ENCODE measurements around the gene FKBP15. TPM values are rescaled to one million over a fixed set of nuclear protein-coding genes. Genes with fewer than 3 reads are reported as not detected.
"Not testable (repeated sequence)": the region's sequence is repeated elsewhere in the genome, so short reads cannot be mapped to it uniquely, and the experiment has no call there.

Gene FKBP15
- polyA plus RNA-seq, 2 donors = 10.5 to 11.6 TPM

GRCh38 chr9:113155911-113156588 is 65.0 kb downstream of the FKBP15 start:
- Histone ChIP-seq H3K27ac (ENCODE audit: low read depth in 2 of 2, low read length in 1 of 2) (no peak overlapping the region), H3K4me1 (ENCODE audit: control insufficient read depth in 2 of 2, insufficient read depth in 2 of 2, low read length in 1 of 2) (peaks cover 0 to 3% of the 10 kb centered on the region in 2 donors), H3K27me3 (ENCODE audit: control insufficient read depth in 1 of 2, insufficient read depth in 2 of 2, low read length in 2 of 2) (no peaks in the 10 kb centered on the region), H3K4me3 (ENCODE audit: low read depth in 1 of 2, low read length in 2 of 2) (no peak overlapping the region), H3K36me3 (ENCODE audit: control insufficient read depth in 2 of 2, insufficient read depth in 2 of 2, low read length in 1 of 2) (peaks cover 3 to 8% of the 10 kb centered on the region in 2 donors), H3K9me3 (ENCODE audit: control insufficient read depth in 2 of 2, insufficient read depth in 1 of 2, low read depth in 1 of 2, low read length in 1 of 2) (no peaks in the 10 kb centered on the region)
- 39 to 50% methylated on average over 7 of the region's 7 CpGs for WGBS, 2 donors

GRCh38 chr9:113154946-113155345 is 66.1 kb downstream of the FKBP15 start:
- H3K4me1 ChIP-seq (ENCODE audit: control insufficient read depth in 2 of 2, insufficient read depth in 2 of 2, low read length in 1 of 2) = peaks cover 0 to 3% of the 10 kb centered on the region in 2 donors
- H3K36me3 ChIP-seq (ENCODE audit: control insufficient read depth in 2 of 2, insufficient read depth in 2 of 2, low read length in 1 of 2) = peaks cover 3 to 5% of the 10 kb centered on the region in 2 donors
- H3K27me3 ChIP-seq (ENCODE audit: control insufficient read depth in 1 of 2, insufficient read depth in 2 of 2, low read length in 2 of 2) = no peaks in the 10 kb centered on the region
- H3K4me3 ChIP-seq (ENCODE audit: low read depth in 1 of 2, low read length in 2 of 2) = no peak overlapping the region
- H3K9me3 ChIP-seq (ENCODE audit: control insufficient read depth in 2 of 2, insufficient read depth in 1 of 2, low read depth in 1 of 2, low read length in 1 of 2) = no peaks in the 10 kb centered on the region
- H3K27ac ChIP-seq (ENCODE audit: low read depth in 2 of 2, low read length in 1 of 2) = peak overlapping the region in 1 of 2 donors; percentile 16
- WGBS, 2 donors = 57 to 74% methylated on average over 2 of the region's 2 CpGs

GRCh38 chr9:113154471-113154870 is 66.6 kb downstream of the FKBP15 start:
- 74 to 79% methylated on average over 6 of the region's 6 CpGs for WGBS, 2 donors
- Histone ChIP-seq H3K4me1 (ENCODE audit: control insufficient read depth in 2 of 2, insufficient read depth in 2 of 2, low read length in 1 of 2) (peaks cover 0 to 3% of the 10 kb centered on the region in 2 donors), H3K27ac (ENCODE audit: low read depth in 2 of 2, low read length in 1 of 2) (peak overlapping the region in 1 of 2 donors; percentile 24), H3K9me3 (ENCODE audit: control insufficient read depth in 2 of 2, insufficient read depth in 1 of 2, low read depth in 1 of 2, low read length in 1 of 2) (no peaks in the 10 kb centered on the region), H3K4me3 (ENCODE audit: low read depth in 1 of 2, low read length in 2 of 2) (no peak overlapping the region), H3K27me3 (ENCODE audit: control insufficient read depth in 1 of 2, insufficient read depth in 2 of 2, low read length in 2 of 2) (no peaks in the 10 kb centered on the region), H3K36me3 (ENCODE audit: control insufficient read depth in 2 of 2, insufficient read depth in 2 of 2, low read length in 1 of 2) (peaks cover 3 to 5% of the 10 kb centered on the region in 2 donors)

- Histone ChIP-seq H3K36me3 (ENCODE audit: control insufficient read depth in 2 of 2, insufficient read depth in 2 of 2, low read length in 1 of 2) (peaks cover 3% of the 10 kb centered on the region in 2 donors), H3K9me3 (ENCODE audit: control insufficient read depth in 2 of 2, insufficient read depth in 1 of 2, low read depth in 1 of 2, low read length in 1 of 2) (no peaks in the 10 kb centered on the region), H3K4me3 (ENCODE audit: low read depth in 1 of 2, low read length in 2 of 2) (no peak overlapping the region), H3K27ac (ENCODE audit: low read depth in 2 of 2, low read length in 1 of 2) (no peak overlapping the region), H3K27me3 (ENCODE audit: control insufficient read depth in 1 of 2, insufficient read depth in 2 of 2, low read length in 2 of 2) (no peaks in the 10 kb centered on the region), H3K4me1 (ENCODE audit: control insufficient read depth in 2 of 2, insufficient read depth in 2 of 2, low read length in 1 of 2) (peaks cover 0 to 3% of the 10 kb centered on the region in 2 donors)
- WGBS, 2 donors = 87 to 90% methylated on average over 6 of the region's 6 CpGs
These were observed 67.5 kb downstream of the FKBP15 start for GRCh38 chr9:113153599-113153998.

GRCh38 chr9:113152699-113153098 is 68.4 kb downstream of the FKBP15 start:
- H3K4me3 ChIP-seq (ENCODE audit: low read depth in 1 of 2, low read length in 2 of 2) = no peak overlapping the region
- peaks cover 0 to 3% of the 10 kb centered on the region in 2 donors for H3K4me1 ChIP-seq (ENCODE audit: control insufficient read depth in 2 of 2, insufficient read depth in 2 of 2, low read length in 1 of 2)
- 61 to 80% methylated on average over 3 of the region's 3 CpGs for WGBS, 2 donors
- no peaks in the 10 kb centered on the region for H3K36me3 ChIP-seq (ENCODE audit: control insufficient read depth in 2 of 2, insufficient read depth in 2 of 2, low read length in 1 of 2)
- H3K9me3 ChIP-seq (ENCODE audit: control insufficient read depth in 2 of 2, insufficient read depth in 1 of 2, low read depth in 1 of 2, low read length in 1 of 2) = no peaks in the 10 kb centered on the region
- H3K27ac ChIP-seq (ENCODE audit: low read depth in 2 of 2, low read length in 1 of 2) = peak overlapping the region in 1 of 2 donors; percentile 54
- no peaks in the 10 kb centered on the region for H3K27me3 ChIP-seq (ENCODE audit: control insufficient read depth in 1 of 2, insufficient read depth in 2 of 2, low read length in 2 of 2)

GRCh38 chr9:113151696-113152630 is 69.1 kb downstream of the FKBP15 start:
- no peaks in the 10 kb centered on the region for H3K36me3 ChIP-seq (ENCODE audit: control insufficient read depth in 2 of 2, insufficient read depth in 2 of 2, low read length in 1 of 2)
- H3K4me1 ChIP-seq (ENCODE audit: control insufficient read depth in 2 of 2, insufficient read depth in 2 of 2, low read length in 1 of 2) = peaks cover 0 to 3% of the 10 kb centered on the region in 2 donors
- H3K9me3 ChIP-seq (ENCODE audit: control insufficient read depth in 2 of 2, insufficient read depth in 1 of 2, low read depth in 1 of 2, low read length in 1 of 2) = no peaks in the 10 kb centered on the region
- H3K4me3 ChIP-seq (ENCODE audit: low read depth in 1 of 2, low read length in 2 of 2) = peak overlapping the region; percentile 72 to 76
- no peaks in the 10 kb centered on the region for H3K27me3 ChIP-seq (ENCODE audit: control insufficient read depth in 1 of 2, insufficient read depth in 2 of 2, low read length in 2 of 2)
- peak overlapping the region in 1 of 2 donors; percentile 54 for H3K27ac ChIP-seq (ENCODE audit: low read depth in 2 of 2, low read length in 1 of 2)
- WGBS, 2 donors = 45 to 56% methylated on average over 11 of the region's 11 CpGs

- Histone ChIP-seq H3K4me1 (ENCODE audit: control insufficient read depth in 2 of 2, insufficient read depth in 2 of 2, low read length in 1 of 2) (peaks cover 0 to 3% of the 10 kb centered on the region in 2 donors), H3K4me3 (ENCODE audit: low read depth in 1 of 2, low read length in 2 of 2) (peak within 1 kb of the TSS; percentile 72 to 76), H3K36me3 (ENCODE audit: control insufficient read depth in 2 of 2, insufficient read depth in 2 of 2, low read length in 1 of 2) (no peaks in the 10 kb centered on the region), H3K27me3 (ENCODE audit: control insufficient read depth in 1 of 2, insufficient read depth in 2 of 2, low read length in 2 of 2) (no peaks in the 10 kb centered on the region), H3K9me3 (ENCODE audit: control insufficient read depth in 2 of 2, insufficient read depth in 1 of 2, low read depth in 1 of 2, low read length in 1 of 2) (no peaks in the 10 kb centered on the region), H3K27ac (ENCODE audit: low read depth in 2 of 2, low read length in 1 of 2) (peak within 1 kb of the TSS; percentile 21 to 48)
- 0 to 1% methylated on average over 62 to 87 of the region's 87 CpGs for WGBS, 2 donors
These were observed 70.1 kb downstream of the FKBP15 start, which contains the start of gene SLC31A2 for GRCh38 chr9:113150670-113151611. TSS of gene SLC31A2 (plus strand) at chr9:113151007. CDS start at chr9:113151075, 68 bp downstream.

GRCh38 chr9:113149561-113149960 is 71.5 kb downstream of the FKBP15 start:
- not testable (repeated sequence) for H3K9me3 ChIP-seq (ENCODE audit: control insufficient read depth in 2 of 2, insufficient read depth in 1 of 2, low read depth in 1 of 2, low read length in 1 of 2); H3K4me1 ChIP-seq (ENCODE audit: control insufficient read depth in 2 of 2, insufficient read depth in 2 of 2, low read length in 1 of 2); H3K27ac ChIP-seq (ENCODE audit: low read depth in 2 of 2, low read length in 1 of 2); H3K27me3 ChIP-seq (ENCODE audit: control insufficient read depth in 1 of 2, insufficient read depth in 2 of 2, low read length in 2 of 2); H3K4me3 ChIP-seq (ENCODE audit: low read depth in 1 of 2, low read length in 2 of 2); H3K36me3 ChIP-seq (ENCODE audit: control insufficient read depth in 2 of 2, insufficient read depth in 2 of 2, low read length in 1 of 2)
- WGBS, 2 donors = 93 to 95% methylated on average over 10 of the region's 10 CpGs
